GM10847 (cell line): ENCODE data around the gene RASA3.

ENCODE experiments used
- POLR2A ChIP-seq: IDR thresholded peaks from 2 replicates; pipeline ENCODE4 v1.6.1; 2011; ENCODE audit not compliant: insufficient read length; ENCODE audit errors: extremely low read depth

The RASA3 gene

DNA sequence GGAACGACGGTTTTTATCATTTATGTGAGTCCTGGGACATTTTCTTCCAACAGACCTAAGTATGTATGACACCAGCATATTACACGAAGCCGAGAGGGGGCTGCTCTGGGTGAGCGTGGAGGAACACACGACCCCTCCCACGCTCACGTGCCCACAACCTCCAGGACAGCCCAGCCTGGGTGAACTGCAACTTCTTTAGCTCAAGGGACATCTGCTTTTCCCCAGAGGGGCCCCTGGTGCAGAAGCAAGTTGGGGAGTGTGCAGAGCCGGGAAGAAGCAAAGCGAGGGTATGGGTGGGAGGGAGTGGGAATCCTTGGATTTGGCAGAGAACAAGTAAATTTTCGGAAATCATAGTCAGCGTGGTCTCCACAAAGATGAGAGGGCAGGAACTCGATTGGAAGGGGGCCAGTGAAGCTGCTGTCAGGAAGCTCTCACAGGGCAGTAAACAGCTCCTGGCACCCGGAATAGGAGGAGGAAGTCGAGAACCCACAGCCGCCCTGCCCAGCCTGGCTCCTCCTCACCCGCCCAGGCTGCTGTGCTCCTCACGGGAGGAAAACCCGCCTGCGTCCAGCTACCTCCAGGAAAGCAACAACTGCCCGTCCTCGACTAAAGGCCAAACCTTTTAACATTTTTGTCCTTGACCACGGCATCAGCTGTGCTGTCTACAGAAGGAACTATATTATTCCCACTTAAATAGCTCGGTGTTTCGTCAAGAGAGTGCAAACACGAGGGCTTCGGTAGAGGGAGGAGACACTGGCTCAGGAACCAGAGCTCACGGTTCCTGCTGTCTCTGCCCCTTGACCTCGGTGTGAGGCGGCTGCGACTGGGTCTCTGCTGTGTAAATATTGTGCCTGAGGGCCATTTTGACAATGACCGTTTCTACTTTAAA, 29.5 kb upstream of the RASA3 start:
- TF ChIP-seq POLR2A, result no peak

DNA sequence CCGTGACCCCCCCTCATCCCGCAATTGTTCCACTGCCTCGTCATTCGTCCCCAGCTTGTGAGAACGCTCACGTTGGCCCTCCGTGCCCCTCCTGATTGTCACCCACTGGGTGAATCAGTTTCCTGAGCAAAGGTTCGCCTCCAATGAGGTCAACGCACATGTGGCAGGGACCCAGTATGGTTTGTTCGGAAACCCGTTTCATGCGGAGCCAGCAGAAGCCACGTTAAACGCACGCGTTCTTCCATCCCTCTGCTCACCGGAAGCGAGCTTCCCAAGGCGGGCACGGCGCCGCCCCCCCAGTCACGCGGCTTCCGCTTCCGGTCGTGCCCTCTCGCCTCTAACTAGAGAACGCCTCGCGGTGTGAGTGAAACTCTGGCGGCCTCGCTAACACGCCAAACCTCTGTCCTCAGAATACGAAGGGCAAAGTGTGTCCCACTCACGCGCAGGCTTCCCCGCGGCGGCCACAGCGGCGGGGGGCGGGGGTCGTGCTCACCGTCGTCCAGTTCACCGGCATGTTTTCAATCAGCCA, 28.7 kb upstream of the RASA3 start:
- no peak for TF ChIP-seq POLR2A

DNA sequence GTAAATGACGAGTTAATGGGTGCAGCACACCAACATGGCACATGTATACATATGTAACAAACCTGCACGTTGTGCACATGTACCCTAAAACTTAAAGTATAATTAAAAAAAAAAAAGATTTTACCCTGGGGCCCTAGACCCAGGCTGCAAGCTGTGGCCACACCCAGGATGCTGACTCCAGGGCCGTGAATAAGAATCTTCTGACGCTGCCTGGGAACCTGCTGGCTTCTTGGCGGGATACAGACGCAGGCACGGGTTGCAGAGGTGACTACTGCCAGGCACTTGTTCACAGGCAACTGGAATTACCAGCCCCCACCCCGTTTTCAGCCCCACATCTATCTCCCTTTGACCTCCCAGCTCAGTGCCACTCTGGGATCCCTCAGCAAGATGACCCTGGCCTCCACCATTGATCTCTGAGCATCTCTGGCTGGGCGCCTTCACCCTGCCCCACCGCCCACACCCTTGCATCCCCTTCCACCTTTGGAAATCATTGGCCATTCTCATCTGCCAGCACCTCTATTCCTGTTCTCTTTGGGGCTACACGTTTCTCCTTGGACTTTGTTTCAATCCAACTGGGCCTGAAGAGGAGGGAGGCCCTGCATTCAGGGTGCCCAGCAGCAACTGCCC, 25.6 kb upstream of the RASA3 start:
- no peak for TF ChIP-seq POLR2A

DNA sequence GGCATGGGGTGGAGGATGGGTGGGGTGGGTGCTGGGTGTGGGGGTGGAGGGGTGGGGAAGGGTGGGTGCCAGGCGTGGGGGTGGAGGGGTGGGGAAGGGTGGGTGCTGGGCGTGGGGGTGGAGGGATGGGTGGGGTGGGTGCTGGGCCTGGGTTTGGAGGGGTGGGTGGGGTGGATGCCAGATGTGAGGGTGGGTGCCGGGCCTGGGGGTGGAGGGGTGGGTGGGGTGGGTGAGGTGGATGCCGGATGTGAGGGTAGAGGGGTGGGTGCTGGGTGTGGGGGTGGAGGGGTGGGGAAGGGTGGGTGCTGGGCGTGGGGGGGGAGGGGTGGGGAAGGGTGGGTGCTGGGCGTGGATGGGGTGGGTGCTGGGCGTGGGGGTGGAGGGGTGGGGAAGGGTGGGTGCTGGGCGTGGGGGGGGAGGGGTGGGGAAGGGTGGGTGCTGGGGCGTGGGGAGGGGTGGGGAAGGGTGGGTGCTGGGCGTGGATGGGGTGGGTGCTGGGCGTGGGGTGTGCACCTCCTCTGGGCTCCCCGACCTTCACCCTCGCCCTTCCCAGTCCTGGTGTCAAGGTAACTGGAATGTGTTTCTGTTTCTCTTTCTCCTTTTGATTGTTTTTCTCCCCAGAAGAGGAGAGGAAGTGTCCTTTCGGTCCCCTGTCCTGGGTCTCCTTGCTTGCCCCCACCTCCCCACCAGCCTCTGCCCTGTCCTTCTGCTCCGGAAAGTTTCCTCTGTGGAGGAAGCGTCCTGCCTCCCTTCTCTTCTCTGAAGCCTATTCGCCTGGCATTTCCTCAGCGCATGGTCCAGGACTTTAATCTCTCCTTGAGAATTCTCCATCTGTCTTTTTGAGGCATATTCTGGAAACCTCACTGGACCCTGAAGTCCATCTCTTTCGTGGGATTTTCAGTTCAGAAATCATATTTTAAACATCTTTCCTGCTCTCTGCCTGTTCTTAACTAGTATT, 23.8 kb upstream of the RASA3 start:
- no peak for TF ChIP-seq POLR2A

DNA sequence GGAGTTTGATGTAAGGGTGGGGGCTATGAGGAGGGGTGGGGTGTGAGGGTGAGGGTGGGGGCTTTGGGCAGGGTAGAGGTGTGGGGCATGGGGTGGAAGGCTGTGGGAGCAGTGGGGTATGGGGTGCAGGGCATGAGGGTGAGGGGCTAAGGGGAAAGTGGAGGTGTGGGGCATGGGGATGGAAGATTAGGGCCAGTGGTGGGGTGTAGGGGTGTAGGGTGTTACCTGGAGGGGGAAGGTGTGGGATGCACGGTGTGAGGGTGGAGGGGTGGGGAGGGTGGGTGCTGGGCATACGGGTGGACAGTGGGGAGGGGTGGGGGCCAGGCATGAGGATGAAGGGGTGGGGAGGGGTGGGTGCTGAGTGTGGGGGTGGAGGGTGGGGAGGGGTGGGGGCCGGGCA, 22.9 kb upstream of the RASA3 start:
- no peak for TF ChIP-seq POLR2A

DNA sequence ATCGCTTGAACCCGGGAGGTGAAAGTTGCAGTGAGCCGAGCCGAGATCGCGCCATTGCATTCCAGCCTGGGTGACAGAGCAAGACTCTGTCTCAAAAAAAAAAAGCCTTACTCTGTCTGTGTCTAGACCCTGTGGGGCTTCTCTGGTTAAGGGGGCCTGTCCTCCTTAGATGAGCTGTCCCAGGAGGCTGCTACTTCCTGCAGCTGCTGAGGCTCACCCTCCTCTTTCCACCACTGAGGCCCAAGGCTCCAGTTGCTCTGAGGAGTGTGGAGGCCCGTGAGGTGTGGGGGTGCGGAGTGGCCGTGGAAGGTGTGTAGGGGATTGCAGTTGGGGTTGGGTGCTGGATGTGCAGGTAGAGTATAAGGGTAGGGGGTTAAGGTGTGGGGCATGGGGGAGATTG, 22.1 kb upstream of the RASA3 start:
- no peak for TF ChIP-seq POLR2A

DNA sequence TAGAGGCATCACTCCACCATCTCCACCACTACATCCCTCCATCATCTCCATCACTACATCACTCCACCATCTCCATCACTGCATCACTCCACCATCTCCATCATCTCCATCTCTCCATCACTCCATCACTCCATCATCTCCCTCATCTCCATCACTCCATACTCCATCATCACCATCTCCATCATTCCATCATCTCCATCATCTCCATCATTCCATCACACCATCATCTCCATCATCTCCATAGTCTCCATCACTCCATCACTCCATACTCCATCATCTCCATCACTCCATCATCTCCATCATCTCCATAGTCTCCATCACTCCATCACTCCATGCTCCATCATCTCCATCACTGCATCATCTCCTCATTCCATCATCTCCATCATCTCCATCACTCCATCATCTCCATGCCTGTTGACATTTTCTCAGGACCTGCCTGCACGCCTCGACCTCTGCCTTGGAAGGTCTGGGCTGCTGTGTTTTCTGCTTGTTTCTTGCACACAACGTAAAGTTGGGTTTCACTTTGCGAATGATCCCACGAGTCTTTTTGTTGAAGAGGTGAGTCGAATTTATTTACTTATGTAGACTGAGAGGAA, 21.2 kb upstream of the RASA3 start:
- TF ChIP-seq POLR2A, result no peak

DNA sequence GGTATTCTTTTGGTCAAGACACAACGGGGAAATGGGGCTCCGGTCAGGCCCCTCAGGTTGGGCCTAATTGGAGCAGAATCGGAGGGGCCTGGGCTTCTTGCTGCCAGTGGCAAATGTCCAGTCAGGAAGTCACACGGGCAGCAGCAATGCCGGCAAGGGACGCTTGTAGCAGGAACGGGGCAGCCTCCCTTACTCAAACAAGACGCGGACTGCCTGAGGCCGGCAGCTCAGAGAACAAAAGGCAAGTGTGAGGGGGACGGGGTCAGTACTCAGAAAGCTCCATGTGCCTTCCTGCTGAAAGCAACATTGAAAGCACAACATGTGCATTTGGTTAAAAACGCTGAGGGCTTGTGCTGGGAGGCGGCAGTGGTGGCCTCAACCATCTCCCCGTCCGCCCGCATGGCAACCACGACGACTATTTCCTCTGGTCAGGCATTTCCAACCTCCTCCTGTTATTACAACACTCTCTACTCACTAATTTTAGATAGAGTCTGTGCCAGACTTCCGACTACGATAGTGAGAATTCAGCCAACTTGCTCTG, 20.5 kb upstream of the RASA3 start:
- TF ChIP-seq POLR2A, result no peak

DNA sequence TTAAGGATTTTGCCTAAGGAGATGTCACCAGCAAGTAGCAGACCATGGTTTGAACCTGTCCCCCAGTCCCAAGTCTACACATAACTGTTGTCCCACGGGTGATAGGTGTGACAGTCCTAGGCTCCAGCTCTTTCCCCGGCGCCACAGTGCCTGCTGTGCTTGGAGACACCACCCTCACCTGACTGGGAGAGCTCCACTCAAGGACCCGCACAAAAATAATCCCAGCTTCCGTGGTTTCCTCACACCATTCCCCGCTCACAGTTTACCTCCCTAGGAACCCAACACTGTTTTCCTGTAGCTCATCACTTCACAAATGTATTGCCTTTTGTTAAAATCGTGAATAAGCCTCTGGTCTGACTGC, 19.8 kb upstream of the RASA3 start:
- TF ChIP-seq POLR2A, result no peak

DNA sequence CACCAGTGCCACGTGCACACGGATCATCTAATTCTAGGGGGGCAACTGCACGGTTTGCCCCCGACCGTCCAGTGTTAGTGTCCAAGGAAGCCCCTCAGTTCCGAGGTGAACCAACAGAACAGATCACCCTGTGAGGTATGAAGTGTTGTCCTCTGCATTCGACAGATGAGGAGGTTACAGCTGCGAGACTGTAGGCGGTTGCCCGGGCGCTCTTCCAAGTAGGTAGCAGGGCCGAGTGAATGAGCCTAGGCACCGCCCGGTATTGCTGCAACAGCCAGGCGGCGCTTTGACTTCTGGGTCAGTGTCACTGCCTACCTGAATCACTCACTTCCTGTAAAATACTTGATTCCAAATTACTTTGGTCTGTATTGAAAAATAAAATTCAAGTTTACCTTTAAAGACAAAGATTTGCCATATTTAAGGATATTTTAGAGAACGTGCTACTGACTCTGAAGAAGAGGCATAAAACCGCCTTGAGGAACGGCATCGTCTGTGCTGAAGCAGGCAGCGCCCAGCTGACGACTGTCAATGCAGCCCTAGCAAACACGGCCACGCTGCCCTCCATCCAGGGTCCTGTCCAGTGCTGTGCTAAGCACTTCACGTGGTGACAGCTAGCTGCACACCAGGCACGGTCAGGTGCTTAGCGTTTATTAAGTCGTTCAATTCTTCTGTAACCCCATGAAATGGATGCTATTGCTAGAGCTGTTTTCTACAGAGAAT, 19.3 kb upstream of the RASA3 start:
- no peak for TF ChIP-seq POLR2A

DNA sequence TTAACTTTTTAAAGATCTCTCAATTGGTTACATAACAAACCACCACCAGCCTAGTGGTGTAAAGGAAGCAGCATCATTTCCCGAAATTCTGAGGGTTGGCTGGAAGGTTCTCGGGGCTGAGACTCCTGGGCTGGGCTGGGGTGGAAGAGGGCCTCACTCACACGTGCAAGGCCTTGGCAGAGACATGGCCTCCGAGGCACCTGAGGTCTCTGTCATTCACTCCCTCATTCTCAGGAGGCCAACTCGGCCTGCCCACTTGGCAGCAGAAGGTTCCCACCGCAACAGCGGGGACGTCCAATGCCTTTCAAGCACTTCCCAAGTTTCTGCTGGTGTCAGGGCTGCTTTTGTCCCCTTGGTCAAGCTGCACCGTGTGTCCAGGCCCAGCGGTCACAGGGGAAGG, 18.6 kb upstream of the RASA3 start:
- TF ChIP-seq POLR2A, result no peak

DNA sequence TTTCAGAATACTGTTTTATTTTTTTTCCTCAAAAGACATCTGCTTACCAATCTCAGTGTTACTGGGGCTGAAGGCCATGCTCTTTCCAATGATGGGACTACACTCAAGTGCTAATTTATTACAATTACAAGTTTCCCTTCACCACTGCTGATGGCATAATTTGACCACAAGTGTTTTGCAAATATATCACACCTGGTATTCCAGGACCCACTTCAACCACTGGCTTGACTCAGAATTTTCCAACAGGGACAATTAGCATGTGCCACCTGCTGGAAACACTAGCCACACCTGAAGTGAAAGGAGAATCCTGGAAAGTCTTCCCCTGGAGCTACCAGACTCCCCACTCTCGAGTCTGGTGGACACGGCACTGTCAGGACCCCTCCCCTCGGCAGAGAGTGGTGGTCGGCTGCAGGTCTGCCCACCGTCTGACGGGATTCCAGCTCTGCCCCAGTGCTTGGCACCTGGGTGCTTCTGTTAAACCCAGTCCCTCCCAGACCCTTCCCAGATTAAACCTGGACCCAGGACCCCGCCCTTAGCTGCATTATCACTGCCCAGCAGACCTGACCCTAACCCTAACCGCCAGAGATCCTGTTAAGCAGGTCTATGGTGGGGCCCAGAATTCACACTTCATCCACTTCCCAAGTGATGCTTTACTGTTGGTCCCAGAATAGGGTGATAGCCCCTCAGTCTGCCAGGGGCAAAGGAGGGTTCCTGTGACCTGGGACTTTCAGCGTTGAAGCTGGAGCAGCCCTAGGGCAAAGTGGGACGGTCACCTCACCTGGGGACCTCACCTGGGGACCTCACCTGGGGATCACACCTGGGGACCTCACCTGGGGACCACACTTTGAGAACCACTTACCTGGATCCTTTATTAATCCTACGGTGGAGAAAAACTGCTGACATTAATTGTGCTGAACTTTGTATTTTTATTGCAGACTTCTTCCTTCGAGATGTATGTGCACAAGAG, 17.6 kb upstream of the RASA3 start:
- no peak for TF ChIP-seq POLR2A

DNA sequence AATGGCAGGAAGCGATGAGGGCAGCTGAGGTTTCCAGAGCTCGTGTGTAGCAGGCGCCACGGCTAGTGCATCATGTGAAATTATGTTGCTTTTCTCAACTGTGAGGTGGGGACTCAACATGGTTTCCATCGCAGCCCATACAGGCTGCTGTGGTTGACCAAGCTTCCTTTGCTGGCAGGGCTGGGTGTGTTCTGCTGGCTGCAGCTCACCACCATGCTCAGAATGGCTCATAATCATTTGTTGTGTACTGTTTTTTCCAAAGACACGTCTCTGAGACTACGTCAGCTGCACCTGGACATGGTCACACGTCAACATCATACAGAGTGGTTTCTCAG, 16.1 kb upstream of the RASA3 start:
- no peak for TF ChIP-seq POLR2A
